Measurements from ENCODE around the gene AKAP1. TPM values are rescaled to one million over a fixed set of nuclear protein-coding genes. Genes with fewer than 3 reads are reported as not detected.

The AKAP1 gene
- total and polyA plus RNA-seq, 9 of the 15 experiments (the other 6 are each of a cell fraction or from before 2014, with no cell fraction given), result 12.9 to 63.8 (median 36.4) TPM

- TF ChIP-seq CTCF (IDR thresholded peaks at IDR 0.05 in 2 of 3, conservative IDR thresholded peaks at IDR 0.05 in 1 of 3; ENCODE audit: insufficient read depth in 2 of 3, low read depth in 1 of 3, low read length in 3 of 3), result peak; percentile 63 to 85 (median 81)
- TF ChIP-seq SIRT6 (IDR thresholded peaks at IDR 0.05; ENCODE audit: low read depth, low read length), result no peak
- TF ChIP-seq COPS2 (conservative IDR thresholded peaks at IDR 0.05), result no peak
- no peak for TF ChIP-seq PTTG1 (tag; IDR thresholded peaks at IDR 0.05; ENCODE audit: low read depth)
- no peak for TF ChIP-seq UBTF (IDR thresholded peaks at IDR 0.05; ENCODE audit: borderline replicate concordance in 1 of 2, low read depth in 2 of 2, low read length in 2 of 2)
- TF ChIP-seq ZNF518B (CRISPR knock-in tag; IDR thresholded peaks at IDR 0.05), result no peak
- TF ChIP-seq TAF1 (IDR thresholded peaks at IDR 0.05; ENCODE audit: control insufficient read depth, extremely low read depth, insufficient read depth, low read length, severe bottlenecking), result no peak
- TF ChIP-seq MAZ (CRISPR knock-in tag; conservative IDR thresholded peaks at IDR 0.05 in 1 of 2, IDR thresholded peaks at IDR 0.05 in 1 of 2), result 0 out of 4 replicates have a peak, but pooled peaks of 1 of the 2 experiments have one; percentile 37
- no peak for TF ChIP-seq BRD4 (IDR thresholded peaks at IDR 0.05)
- TF ChIP-seq E2F3 (CRISPR knock-in tag; IDR thresholded peaks at IDR 0.05), result no peak
- TF ChIP-seq PATZ1 (CRISPR knock-in tag; IDR thresholded peaks at IDR 0.05; ENCODE audit: borderline replicate concordance), result no peak
- TF ChIP-seq SRSF3 (IDR thresholded peaks at IDR 0.05; ENCODE audit: insufficient read depth, low read length), result no peak
These were observed 45.8 kb downstream of the AKAP1 start (continued) for GRCh38 chr17:57130708-57131461.

Measured in K562 (cell line).